Suprapubic skin (tissue), 4 donors: ENCODE measurements around the gene HDAC5. TPM values are rescaled to one million over a fixed set of nuclear protein-coding genes. Genes with fewer than 3 reads are reported as not detected.
A peak's percentile ranks its signal among the peaks of the same experiment; 100 is the strongest.

ENCODE experiments used
- DNase-seq, 2 donors: peaks; one replicate each; pipeline ENCODE4 v3.0.0-alpha.2; 2019; ENCODE audit warnings: low spot score in 2 of 2
- H3K27ac ChIP-seq: fragments of 200-600 bp; sonication (generic); one replicate; pipeline ENCODE4 v1.5.1; 2019
- H3K27me3 ChIP-seq: fragments of 200-600 bp; sonication (generic); one replicate; pipeline ENCODE4 v1.5.1; 2019
- H3K36me3 ChIP-seq: fragments of 200-600 bp; sonication (generic); one replicate; pipeline ENCODE4 v1.5.1; 2019
- H3K4me1 ChIP-seq: fragments of 200-600 bp; sonication (generic); one replicate; pipeline ENCODE4 v1.5.1; 2019
- H3K4me3 ChIP-seq: fragments of 200-600 bp; sonication (generic); one replicate; pipeline ENCODE4 v1.5.1; 2019; ENCODE audit warnings: mild to moderate bottlenecking
- H3K9me3 ChIP-seq: fragments of 200-600 bp; sonication (generic); one replicate; pipeline ENCODE4 v1.5.1; 2019
- CTCF ChIP-seq, 2 donors: fragments of 200-600 bp in 1 of 2; fragments of 450-650 bp in 1 of 2; sonication (generic) in 1 of 2; IDR thresholded peaks; one replicate each; pipeline ENCODE4 v1.5.1; 2016 to 2019; ENCODE audit warnings: antibody characterized with exemption in 2 of 2, mild to moderate bottlenecking in 1 of 2, moderate library complexity in 1 of 2
- EP300 ChIP-seq: sonication (generic); formaldehyde crosslinking; IDR thresholded peaks from one replicate; pipeline ENCODE4 v1.6.1; 2017; ENCODE audit warnings: antibody characterized with exemption
- POLR2A ChIP-seq, 2 donors: fragments of 450-650 bp; IDR thresholded peaks; one replicate each; pipeline ENCODE4 v1.6.1; 2017; ENCODE audit warnings: antibody characterized with exemption in 2 of 2, mild to moderate bottlenecking in 2 of 2, moderate library complexity in 2 of 2
- POLR2AphosphoS5 ChIP-seq, 3 donors: sonication (generic); formaldehyde crosslinking; IDR thresholded peaks; one replicate each; pipeline ENCODE4 v1.6.1; 2017; ENCODE audit warnings: antibody characterized with exemption in 3 of 3
- WGBS: methylation state at CpG from one replicate; pipeline ENCODE4 v1.1.5; 2018; 5-methylcytosine and 5-hydroxymethylcytosine counted together
- total RNA-seq, 4 donors: library from RNA; depleted of rRNA; stranded (reverse); fragments of >200 nt; gene quantifications; one replicate each; pipeline ENCODE4 v1.1.0, GENCODE V29; 2016

HDAC5 gene
- total RNA-seq, result 100 to 1,000 TPM; 135 to 197 (median 168) TPM

GRCh38 chr17:44123356-44124117 is at the start of gene HDAC5:
TSS of gene HDAC5 (minus strand) at chr17:44123641. CDS start at chr17:44117515, 6,126 bp downstream.
- Histone ChIP-seq H3K9me3 (no peaks in the 10 kb centered on the region), H3K4me1 (peaks cover 50% of the 10 kb centered on the region), H3K36me3 (no peaks in the 10 kb centered on the region), H3K27me3 (no peaks in the 10 kb centered on the region), H3K4me3 (peak within 1 kb of the TSS; percentile 82), H3K27ac (peak within 1 kb of the TSS; percentile 91)
- TF ChIP-seq POLR2A (IDR thresholded peaks at IDR 0.05), result peak in 1 of 2 donors; percentile 76
- no peak for TF ChIP-seq EP300
- TF ChIP-seq POLR2AphosphoS5 (IDR thresholded peaks at IDR 0.05), result peak in 2 of 3 donors; percentile 12 to 68
- peak; percentile 45 to 60 for TF ChIP-seq CTCF (IDR thresholded peaks at IDR 0.05)
- 0% methylated on average over 29 of the region's 78 CpGs for WGBS
- DNase-seq, result peak; percentile 98

- H3K27me3 ChIP-seq, result no peaks in the 10 kb centered on the region
- no peak for DNase-seq
- H3K4me3 ChIP-seq, result no peak overlapping the region
- 80% methylated on average over 6 of the region's 17 CpGs for WGBS
- TF ChIP-seq EP300 (no peak), CTCF (IDR thresholded peaks at IDR 0.05) (no peak), POLR2AphosphoS5 (IDR thresholded peaks at IDR 0.05) (no peak), POLR2A (IDR thresholded peaks at IDR 0.05) (no peak)
- H3K36me3 ChIP-seq, result peaks cover 12% of the 10 kb centered on the region
- H3K4me1 ChIP-seq, result peaks cover 9% of the 10 kb centered on the region
- H3K9me3 ChIP-seq, result no peaks in the 10 kb centered on the region
- H3K27ac ChIP-seq, result no peak overlapping the region
Measured at GRCh38 chr17:44171931-44172455, 48.6 kb upstream of the HDAC5 start.

GRCh38 chr17:44170499-44171201 is 47.2 kb upstream of the HDAC5 start, which contains the start of gene ASB16:
TSS of gene ASB16 (plus strand) at chr17:44170704. CDS start at chr17:44170790, 86 bp downstream.
- peaks cover 6% of the 10 kb centered on the region for H3K36me3 ChIP-seq
- no peak within 1 kb of the TSS for H3K4me3 ChIP-seq
- H3K9me3 ChIP-seq, result no peaks in the 10 kb centered on the region
- no peaks in the 10 kb centered on the region for H3K27me3 ChIP-seq
- peaks cover 9% of the 10 kb centered on the region for H3K4me1 ChIP-seq
- WGBS, result 43% methylated on average over 18 of the region's 21 CpGs
- DNase-seq, result no peak
- H3K27ac ChIP-seq, result no peak within 1 kb of the TSS
- TF ChIP-seq POLR2AphosphoS5 (IDR thresholded peaks at IDR 0.05), result no peak
- no peak for TF ChIP-seq EP300
- no peak for TF ChIP-seq POLR2A (IDR thresholded peaks at IDR 0.05)
- TF ChIP-seq CTCF (IDR thresholded peaks at IDR 0.05), result no peak

GRCh38 chr17:44170135-44170498 is 46.7 kb upstream of the HDAC5 start:
- peaks cover 9% of the 10 kb centered on the region for H3K4me1 ChIP-seq
- no peak for DNase-seq
- no peak for TF ChIP-seq POLR2AphosphoS5 (IDR thresholded peaks at IDR 0.05)
- no peak for TF ChIP-seq CTCF (IDR thresholded peaks at IDR 0.05)
- TF ChIP-seq EP300, result no peak
- TF ChIP-seq POLR2A (IDR thresholded peaks at IDR 0.05), result no peak
- no peaks in the 10 kb centered on the region for H3K9me3 ChIP-seq
- H3K4me3 ChIP-seq, result no peak overlapping the region
- no peaks in the 10 kb centered on the region for H3K27me3 ChIP-seq
- WGBS, result 63% methylated on average over 4 of the region's 5 CpGs
- peaks cover 6% of the 10 kb centered on the region for H3K36me3 ChIP-seq
- H3K27ac ChIP-seq, result no peak overlapping the region
